ENCODE results near the gene OR6A2.

DNA sequence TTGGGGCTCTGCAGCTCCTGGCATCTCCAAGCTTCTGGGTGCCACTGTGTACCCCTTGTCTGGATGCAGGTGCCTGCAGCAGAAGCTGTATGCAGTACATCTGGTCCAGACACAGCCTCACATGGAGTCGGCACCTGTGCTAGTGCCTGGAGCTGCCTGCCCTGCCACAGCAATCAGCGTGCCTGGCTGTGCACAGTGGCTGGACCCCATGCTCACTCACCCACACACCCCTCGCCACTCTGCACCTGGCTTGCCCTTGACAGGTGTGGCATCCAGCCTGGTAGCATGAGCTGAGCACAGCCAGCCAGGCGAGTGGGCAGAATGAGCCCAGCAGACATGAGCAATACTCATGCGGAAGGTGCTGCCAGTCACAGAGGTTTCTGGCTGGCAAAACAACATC lies 19.5 kb upstream of the OR6A2 start:
- TF ChIP-seq YY1 (IDR thresholded peaks at IDR 0.05; ENCODE audit: insufficient read depth, insufficient read length): no peak
- TF ChIP-seq ZNF274 (IDR thresholded peaks at IDR 0.05; ENCODE audit: low read depth, low read length): no peak
- TF ChIP-seq SUZ12 (IDR thresholded peaks at IDR 0.05; ENCODE audit: extremely low read depth, insufficient read depth, insufficient read length): no peak
